GM10266 (cell line): ENCODE data around the gene STK38L.

Experiments
- DNase-seq: peaks from one replicate; pipeline ENCODE4 v3.0.0; 2012; ENCODE audit errors: extremely low spot score
- TF ChIP-seq, protein P1 (sequence below): IDR thresholded peaks from 2 replicates; pipeline ENCODE4 v1.5.1; 2012; ENCODE audit warnings: mild to moderate bottlenecking, low read depth; ENCODE audit not compliant: control insufficient read depth, insufficient read depth; ENCODE audit errors: missing control alignments

The STK38L gene

DNA sequence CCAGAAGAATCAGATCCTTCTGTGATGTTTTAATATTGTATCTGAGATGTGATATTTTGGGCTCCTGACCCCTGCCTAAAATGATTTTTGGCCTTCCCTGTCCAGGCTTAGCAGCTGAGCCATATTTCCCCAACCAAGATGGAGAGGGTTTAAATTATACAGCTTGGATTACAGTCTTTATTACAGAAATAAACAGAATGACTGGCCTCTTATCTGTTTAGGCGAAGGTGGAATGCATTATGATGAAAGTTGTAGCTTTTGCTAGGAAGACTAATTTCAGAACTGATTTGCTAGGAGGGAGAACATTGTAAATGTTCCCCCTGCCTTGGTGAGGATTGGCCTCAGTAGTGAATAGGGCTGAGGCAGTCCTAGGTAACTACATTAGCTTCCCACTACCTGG lies 111.9 kb downstream of the STK38L start:
- DNase-seq = no peak
- TF ChIP-seq, protein P1, sequence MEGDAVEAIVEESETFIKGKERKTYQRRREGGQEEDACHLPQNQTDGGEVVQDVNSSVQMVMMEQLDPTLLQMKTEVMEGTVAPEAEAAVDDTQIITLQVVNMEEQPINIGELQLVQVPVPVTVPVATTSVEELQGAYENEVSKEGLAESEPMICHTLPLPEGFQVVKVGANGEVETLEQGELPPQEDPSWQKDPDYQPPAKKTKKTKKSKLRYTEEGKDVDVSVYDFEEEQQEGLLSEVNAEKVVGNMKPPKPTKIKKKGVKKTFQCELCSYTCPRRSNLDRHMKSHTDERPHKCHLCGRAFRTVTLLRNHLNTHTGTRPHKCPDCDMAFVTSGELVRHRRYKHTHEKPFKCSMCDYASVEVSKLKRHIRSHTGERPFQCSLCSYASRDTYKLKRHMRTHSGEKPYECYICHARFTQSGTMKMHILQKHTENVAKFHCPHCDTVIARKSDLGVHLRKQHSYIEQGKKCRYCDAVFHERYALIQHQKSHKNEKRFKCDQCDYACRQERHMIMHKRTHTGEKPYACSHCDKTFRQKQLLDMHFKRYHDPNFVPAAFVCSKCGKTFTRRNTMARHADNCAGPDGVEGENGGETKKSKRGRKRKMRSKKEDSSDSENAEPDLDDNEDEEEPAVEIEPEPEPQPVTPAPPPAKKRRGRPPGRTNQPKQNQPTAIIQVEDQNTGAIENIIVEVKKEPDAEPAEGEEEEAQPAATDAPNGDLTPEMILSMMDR = no peak

DNA sequence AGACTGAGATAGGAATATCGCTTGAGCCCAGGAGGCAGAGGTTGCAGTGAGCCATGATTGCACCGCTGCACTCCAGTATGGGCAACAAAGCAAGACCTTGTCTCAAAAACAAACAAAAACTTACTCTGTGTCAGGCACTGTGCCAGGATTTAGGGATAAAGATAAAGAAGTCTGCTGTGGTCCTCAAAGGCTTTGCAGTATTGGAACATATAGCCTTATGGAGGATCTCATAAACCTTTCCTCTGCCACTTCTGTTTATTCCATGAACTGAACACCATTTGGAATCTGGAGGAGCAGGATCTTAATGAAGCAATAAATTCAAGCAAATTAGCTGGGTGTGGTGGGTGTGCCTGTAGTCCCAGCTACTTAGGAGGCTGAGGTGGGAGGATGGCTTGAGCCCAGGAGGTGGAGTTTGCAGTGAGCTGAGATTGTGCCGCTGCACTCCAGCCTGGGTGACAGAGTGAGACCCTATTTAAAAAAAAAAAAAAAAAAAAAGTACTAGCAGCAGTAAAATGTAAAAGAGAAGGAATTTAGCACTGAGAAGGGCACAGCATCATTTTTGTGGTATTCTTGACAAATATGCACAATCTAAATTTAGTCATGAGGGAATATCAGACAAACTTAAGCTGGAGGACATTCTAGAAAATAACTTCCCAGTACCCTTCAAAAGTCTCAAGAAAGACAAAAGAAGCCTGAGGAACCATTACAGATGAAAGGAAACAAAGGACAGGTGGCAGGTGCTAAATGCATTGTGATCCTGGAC lies 115.7 kb downstream of the STK38L start:
- DNase-seq = no peak
- TF ChIP-seq, protein P1 = no peak

DNA sequence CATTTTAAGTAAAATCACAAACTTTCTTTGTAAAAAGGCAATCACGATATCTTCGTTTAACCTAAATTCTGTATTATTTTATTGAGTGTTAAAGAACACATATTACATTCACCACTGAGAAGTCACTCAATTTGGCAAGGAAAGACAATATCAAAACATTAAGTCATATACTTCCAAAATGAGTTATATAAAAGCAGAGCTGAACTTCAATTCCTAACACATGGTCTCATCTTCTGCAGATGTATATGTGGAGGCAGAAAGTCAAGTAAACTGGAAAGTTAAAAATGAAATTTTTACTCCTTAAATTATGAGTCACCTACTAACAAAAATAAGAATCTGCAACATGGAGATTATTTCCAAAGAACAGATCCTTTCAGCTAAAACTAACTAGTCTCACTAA lies 117.3 kb downstream of the STK38L start:
- no peak for DNase-seq
- TF ChIP-seq, protein P1 = no peak

DNA sequence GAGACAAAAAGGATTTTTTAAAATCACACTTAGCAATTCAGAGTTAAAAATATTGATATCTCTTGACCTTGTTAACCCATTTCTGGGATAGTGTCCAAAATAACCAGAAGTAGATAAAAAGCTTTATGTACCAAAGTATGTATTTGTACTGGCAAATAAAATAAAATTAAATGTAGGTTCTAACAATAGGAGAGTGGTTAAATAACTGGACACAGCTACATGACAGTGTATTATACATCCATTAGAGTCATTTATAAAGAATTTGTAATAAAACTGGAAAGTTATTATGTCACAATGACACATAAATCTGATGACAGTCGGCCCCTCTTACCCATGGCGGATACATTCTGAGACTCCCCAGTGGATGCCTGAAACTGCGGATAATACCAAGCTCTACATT lies 122.5 kb downstream of the STK38L start:
- DNase-seq = no peak
- TF ChIP-seq, protein P1 = no peak

DNA sequence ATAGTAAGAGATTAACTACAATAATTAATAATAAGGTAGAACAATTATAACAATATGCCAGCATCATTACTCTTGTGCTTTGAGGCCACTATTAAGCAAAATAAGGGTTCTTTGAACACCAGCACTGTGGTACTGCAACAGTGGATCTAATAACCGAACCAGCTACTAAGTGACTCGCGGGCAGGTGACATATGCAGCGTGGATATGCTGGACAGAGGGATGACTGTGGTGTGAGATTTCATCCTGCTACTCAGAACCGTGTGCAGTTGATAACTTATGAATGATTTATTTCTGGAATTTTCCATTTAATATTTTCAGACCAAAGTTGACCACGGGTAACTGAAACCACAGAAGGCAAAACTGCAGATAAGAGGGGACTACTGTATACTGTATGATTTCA lies 123.0 kb downstream of the STK38L start:
- DNase-seq = no peak
- TF ChIP-seq, protein P1 = no peak
